Effector CD8-positive, alpha-beta T cell (primary cell): ENCODE measurements around the gene NEGR1.

Experiments
- DNase-seq: peaks from one replicate; lab custom pipeline; 2025; lab: John Stamatoyannopoulos, UW

Gene NEGR1

DNA sequence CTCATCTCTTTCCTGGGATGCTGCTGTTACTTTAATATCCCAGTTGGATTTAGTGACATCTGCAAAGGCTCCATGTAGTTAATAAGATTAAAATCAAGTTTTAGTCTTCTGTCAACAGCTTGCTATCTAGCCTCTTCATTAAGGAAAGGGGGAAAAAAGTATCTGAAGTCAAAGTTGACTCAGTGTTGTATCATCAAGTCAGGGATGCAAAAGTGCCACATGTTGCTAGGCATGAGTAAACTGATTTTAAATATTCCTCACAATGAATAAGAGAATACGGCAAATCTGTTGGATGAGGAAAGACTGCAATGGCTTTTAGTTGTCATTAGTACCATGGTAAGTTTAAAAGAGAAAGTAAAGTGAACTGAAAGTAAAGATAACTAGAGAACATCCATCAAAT is 818.3 kb downstream of the NEGR1 start:
- DNase-seq, result no peak

DNA sequence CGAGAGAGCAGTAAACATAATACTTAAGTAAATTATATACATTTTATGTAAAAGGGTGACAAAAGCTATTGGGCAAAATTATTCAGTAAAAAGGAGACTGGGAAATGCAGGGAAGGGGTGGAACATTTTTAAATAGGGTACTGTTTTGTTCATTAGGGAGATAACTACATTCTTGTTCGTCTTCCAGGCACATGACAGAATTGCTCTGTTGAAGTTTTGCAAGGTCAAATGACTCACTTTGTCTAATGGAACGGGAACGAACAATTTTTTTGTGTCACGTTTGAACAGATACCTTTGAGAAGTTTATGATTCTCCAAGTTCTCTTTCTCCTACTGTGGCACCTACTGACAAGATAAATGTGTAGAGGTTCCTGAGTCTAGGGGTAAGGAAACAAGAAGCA is 819.2 kb downstream of the NEGR1 start:
- no peak for DNase-seq

- no peak for DNase-seq
Measured at GRCh38 chr1:71462247-71462646, 820.1 kb downstream of the NEGR1 start.

GRCh38 chr1:71461416-71461815 is 820.9 kb downstream of the NEGR1 start:
- no peak for DNase-seq

- DNase-seq, result no peak
Measured at GRCh38 chr1:71448444-71448843, 833.9 kb downstream of the NEGR1 start.

- no peak for DNase-seq
Measured at GRCh38 chr1:71438626-71439025, 843.7 kb downstream of the NEGR1 start.

GRCh38 chr1:71435951-71436350 is 846.4 kb downstream of the NEGR1 start:
- no peak for DNase-seq

DNA sequence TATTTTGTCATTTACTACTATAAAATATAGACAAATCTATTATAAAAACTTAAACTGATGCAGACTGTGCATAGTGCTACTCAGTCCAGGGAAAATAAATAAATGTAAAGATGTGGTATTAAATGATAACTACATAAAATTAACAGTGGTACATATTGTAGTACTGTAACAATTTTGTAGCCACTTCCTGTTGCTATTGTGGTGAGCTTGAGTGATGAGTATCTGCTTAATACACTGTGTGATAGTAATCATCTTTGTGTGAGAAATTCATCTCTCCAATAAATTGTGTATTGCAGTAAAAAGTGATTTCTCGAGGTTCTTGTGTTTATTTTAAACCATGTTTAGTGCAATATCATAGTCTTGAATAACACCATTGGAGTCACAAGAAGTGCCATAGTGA is 848.1 kb downstream of the NEGR1 start:
- DNase-seq, result no peak

- no peak for DNase-seq
Measured at GRCh38 chr1:71428029-71428428, 854.3 kb downstream of the NEGR1 start.

DNA sequence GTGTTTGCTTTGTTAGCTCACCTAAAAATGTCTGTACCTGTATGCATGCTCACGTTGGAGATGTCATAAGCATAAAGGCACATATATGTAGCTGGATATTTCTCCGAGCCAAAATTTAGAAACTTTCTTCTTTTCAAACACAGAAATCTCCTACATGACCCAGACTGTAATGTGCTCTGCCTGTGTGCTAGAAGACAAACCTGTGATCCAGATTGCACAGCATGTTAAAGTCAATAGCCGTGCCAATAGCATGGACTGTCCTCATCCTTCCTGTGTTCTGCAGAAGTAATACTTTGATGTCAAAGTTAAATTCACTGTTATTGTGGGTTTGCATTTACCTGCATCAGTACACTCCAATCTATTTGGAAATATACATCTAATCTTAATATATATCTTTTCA is 855.3 kb downstream of the NEGR1 start:
- no peak for DNase-seq

DNA sequence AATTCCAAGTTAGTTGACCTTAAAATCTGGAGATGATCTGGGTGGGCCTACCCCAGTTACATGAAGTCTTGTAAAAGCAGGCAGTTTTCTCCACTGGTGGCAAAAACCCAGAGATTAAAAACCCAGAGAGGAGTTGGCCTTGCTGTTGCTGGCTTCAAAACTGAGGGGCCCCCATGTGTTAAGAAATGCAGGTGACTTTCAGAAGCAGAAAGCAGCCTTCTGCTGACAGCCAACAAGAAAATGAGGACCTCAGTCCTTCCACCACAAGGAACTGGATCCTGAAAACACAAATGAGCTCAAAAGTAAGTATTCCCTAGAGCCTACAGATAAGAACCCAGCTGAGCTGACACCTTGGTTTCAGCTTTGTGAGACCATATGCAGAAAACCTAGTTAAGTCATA is 857.8 kb downstream of the NEGR1 start:
- DNase-seq, result no peak

DNA sequence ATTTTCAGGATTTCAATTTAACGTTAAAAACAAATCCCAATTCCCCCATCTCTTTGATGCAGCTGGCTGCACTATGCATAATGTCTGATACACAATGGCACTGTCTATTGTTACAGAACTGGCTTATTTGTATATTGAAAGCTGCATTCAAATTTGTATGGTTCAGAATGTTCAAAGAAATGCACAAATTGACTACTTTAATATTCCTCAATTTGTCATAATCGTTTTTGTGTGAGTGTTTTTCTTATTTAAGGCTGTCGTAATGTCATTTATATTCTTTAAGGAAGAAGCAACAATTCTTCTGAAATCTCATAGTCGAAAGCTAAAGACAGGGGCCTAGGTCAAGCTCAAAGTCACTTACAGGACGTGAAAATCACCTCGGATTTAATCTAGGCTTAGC is 860.1 kb downstream of the NEGR1 start:
- no peak for DNase-seq

- no peak for DNase-seq
Measured at GRCh38 chr1:71417421-71417820, 864.9 kb downstream of the NEGR1 start.

DNA sequence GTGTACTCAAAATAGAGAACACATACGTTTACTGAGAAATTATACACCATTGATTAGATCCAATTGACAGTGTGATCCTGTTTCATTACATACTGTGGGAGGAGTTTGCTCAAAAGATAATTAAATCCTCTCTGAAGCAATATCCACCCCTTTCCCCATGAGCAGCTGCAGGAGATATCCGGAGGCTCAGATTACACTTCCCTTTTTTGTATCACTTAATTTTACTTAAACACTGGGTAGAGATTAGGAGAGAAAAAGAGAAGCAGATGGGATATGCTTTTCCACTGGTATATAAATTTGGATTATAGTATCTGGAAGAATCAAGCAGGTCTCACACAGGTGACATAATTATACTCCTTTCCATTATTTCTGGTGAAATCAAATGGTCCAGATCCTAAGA is 868.2 kb downstream of the NEGR1 start:
- DNase-seq, result no peak

DNA sequence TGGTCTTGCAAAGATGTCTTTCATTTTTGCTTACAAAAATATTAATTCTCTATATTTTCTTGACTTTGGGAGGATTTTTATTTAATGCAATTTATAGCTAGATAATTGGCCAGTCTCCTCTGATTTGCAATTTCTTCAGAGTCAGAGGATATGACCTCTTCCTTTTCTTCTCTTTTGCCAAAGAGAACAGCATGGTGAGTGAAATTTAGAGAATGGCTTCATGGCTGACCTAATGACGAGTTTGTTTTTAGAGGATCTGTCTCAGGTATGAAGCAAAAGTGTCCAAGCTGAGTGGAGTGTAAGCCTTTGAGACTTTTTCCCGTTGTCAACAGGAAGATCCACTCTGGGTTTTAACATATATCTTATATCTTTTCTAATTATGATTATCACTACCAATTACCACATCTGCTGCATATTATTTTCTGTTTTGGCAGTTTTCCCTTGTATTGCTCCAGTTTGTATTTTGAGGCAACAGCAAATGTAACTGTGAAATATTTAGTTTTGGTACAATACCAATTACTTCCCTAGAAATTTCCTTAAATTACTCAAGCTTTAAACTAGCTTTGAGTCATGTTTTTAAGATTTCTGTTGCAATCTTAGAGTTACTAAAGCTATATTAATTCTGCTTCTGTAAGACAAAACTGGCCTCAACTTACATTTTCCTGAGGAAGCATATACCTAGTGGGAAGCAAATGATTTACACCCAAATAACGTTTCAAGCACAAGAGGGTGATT is 868.7 kb downstream of the NEGR1 start:
- DNase-seq, result no peak

- DNase-seq, result no peak
Measured at GRCh38 chr1:71400050-71400449, 882.3 kb downstream of the NEGR1 start.

GRCh38 chr1:71399594-71399993 is 882.7 kb downstream of the NEGR1 start:
- DNase-seq, result no peak

DNA sequence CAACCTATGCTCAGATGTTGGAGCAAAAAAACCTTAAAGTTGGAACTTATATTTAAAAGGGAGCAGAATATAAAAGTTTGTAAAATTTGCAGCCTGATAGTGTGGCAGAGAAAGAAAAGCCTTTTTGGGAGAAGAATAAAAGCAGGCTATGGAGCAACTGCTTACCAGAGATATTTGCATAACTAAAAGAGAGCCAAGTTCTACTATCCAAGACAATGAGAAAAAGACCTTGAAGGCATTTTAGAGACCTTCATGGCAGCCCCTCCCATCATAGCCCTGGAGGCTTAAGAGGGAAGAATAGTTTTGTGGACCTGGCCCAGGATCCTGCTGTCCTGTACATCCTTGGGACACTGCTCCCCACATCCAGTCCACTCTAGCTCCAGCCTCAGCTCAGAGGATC is 889.0 kb downstream of the NEGR1 start:
- DNase-seq, result no peak

- no peak for DNase-seq
Measured at GRCh38 chr1:71390518-71390917, 891.8 kb downstream of the NEGR1 start.

DNA sequence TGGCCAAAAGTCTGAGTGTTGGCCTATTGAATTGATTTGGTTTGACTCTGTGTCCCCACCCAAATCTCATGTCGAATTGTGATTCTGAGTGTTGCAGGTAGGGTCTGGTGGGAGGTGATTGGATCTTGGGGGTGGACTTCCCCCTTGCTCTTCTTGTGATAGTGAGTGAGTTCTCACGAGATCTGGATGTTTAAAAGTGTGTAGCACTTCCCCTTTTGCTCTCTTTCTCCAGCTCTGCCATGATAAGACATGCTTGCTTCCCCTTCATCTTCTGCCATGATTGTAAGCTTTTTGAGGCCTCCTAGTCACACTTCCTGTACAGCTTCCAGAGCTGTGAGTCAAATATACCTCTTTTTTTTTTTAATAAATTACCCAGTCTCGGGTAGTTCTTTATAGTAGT is 904.5 kb downstream of the NEGR1 start:
- no peak for DNase-seq

- DNase-seq, result no peak
Measured at GRCh38 chr1:71372496-71372895, 909.8 kb downstream of the NEGR1 start.

DNA sequence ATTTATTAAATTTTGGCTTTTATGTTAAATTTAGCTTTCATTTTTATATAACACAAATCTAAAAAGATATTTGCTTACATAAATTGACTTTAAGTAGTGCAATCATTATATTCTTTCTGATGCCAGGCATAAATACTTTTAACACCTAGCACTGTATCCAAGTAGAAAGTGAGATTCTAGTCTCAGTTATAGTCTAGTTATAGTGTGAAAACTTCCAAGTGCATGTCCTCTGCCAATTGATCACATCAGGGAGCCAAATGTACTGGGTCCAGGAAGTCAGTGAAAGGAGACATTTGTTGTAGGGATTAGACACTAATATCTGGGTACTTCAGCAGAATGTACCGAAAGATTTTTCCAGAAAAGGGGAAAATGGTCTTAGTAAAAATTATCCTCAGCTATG is 910.8 kb downstream of the NEGR1 start:
- DNase-seq, result no peak

GRCh38 chr1:71364236-71364635 is 918.1 kb downstream of the NEGR1 start:
- DNase-seq, result no peak

DNA sequence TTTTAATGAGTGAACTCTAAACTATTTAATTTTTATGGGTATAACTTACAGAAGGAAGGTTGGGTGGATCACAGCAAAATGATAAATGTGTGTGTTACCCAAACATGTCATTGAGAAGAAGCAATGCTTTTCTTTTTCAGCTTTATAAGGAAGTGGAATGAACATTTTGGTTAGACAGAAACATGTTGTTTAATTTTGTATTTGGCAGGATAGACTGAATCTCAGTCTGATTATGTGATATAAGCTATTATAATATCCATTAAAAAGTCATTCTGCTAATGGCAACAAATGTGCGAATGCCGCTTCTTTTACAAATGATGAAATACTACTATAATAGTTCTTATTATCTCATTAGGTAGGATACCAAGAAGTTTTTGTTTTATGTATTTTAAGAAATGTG is 919.6 kb downstream of the NEGR1 start:
- DNase-seq, result no peak
